ENCODE measurements around the gene GRAP2.
"Not testable (repeated sequence)": the region's sequence is repeated elsewhere in the genome, so short reads cannot be mapped to it uniquely, and the experiment has no call there.

Gene GRAP2

GRCh38 chr22:39942439-39943230 is 41.8 kb downstream of the GRAP2 start:
- H3K27me3 ChIP-seq (ENCODE audit: control insufficient read depth in 1 of 2, insufficient read depth in 2 of 2, low read length in 2 of 2), result peaks cover 0 to 8% of the 10 kb centered on the region in 2 donors
- H3K4me1 ChIP-seq (ENCODE audit: control insufficient read depth in 1 of 2, insufficient read depth in 2 of 2, low read length in 2 of 2), result peaks cover 0 to 11% of the 10 kb centered on the region in 2 donors
- no peaks in the 10 kb centered on the region for H3K36me3 ChIP-seq (ENCODE audit: control insufficient read depth in 1 of 2, insufficient read depth in 2 of 2, low read length in 2 of 2)
- H3K9ac ChIP-seq (ENCODE audit: low read depth in 1 of 2, low read length in 2 of 2), result no peak overlapping the region
- no peaks in the 10 kb centered on the region for H3K9me3 ChIP-seq (ENCODE audit: control insufficient read depth in 1 of 2, low read length in 2 of 2)
- H3K27ac ChIP-seq (ENCODE audit: low read depth, low read length), result no peak overlapping the region
- no peak overlapping the region for H3K4me3 ChIP-seq (ENCODE audit: low read depth in 1 of 2, low read length in 2 of 2)

- H3K27ac ChIP-seq (ENCODE audit: low read depth, low read length), result no peak overlapping the region
- H3K9ac ChIP-seq (ENCODE audit: low read depth in 1 of 2, low read length in 2 of 2), result no peak overlapping the region
- no peaks in the 10 kb centered on the region for H3K9me3 ChIP-seq (ENCODE audit: control insufficient read depth in 1 of 2, low read length in 2 of 2)
- H3K4me1 ChIP-seq (ENCODE audit: control insufficient read depth in 1 of 2, insufficient read depth in 2 of 2, low read length in 2 of 2), result peaks cover 0 to 11% of the 10 kb centered on the region in 2 donors
- peaks cover 0 to 4% of the 10 kb centered on the region in 2 donors for H3K27me3 ChIP-seq (ENCODE audit: control insufficient read depth in 1 of 2, insufficient read depth in 2 of 2, low read length in 2 of 2)
- no peaks in the 10 kb centered on the region for H3K36me3 ChIP-seq (ENCODE audit: control insufficient read depth in 1 of 2, insufficient read depth in 2 of 2, low read length in 2 of 2)
- no peak overlapping the region for H3K4me3 ChIP-seq (ENCODE audit: low read depth in 1 of 2, low read length in 2 of 2)
Observed at GRCh38 chr22:39943337-39943736, 42.5 kb downstream of the GRAP2 start.

- Histone ChIP-seq H3K9ac (ENCODE audit: low read depth in 1 of 2, low read length in 2 of 2) (no peak overlapping the region), H3K27me3 (ENCODE audit: control insufficient read depth in 1 of 2, insufficient read depth in 2 of 2, low read length in 2 of 2) (peaks cover 0 to 4% of the 10 kb centered on the region in 2 donors), H3K27ac (ENCODE audit: low read depth, low read length) (no peak overlapping the region), H3K36me3 (ENCODE audit: control insufficient read depth in 1 of 2, insufficient read depth in 2 of 2, low read length in 2 of 2) (no peaks in the 10 kb centered on the region), H3K4me1 (ENCODE audit: control insufficient read depth in 1 of 2, insufficient read depth in 2 of 2, low read length in 2 of 2) (peaks cover 0 to 11% of the 10 kb centered on the region in 2 donors), H3K9me3 (ENCODE audit: control insufficient read depth in 1 of 2, low read length in 2 of 2) (no peaks in the 10 kb centered on the region), H3K4me3 (ENCODE audit: low read depth in 1 of 2, low read length in 2 of 2) (no peak overlapping the region)
Observed at GRCh38 chr22:39943953-39944872, 43.3 kb downstream of the GRAP2 start.

- no peaks in the 10 kb centered on the region for H3K9me3 ChIP-seq (ENCODE audit: control insufficient read depth in 1 of 2, low read length in 2 of 2)
- H3K9ac ChIP-seq (ENCODE audit: low read depth in 1 of 2, low read length in 2 of 2), result no peak overlapping the region
- no peaks in the 10 kb centered on the region for H3K36me3 ChIP-seq (ENCODE audit: control insufficient read depth in 1 of 2, insufficient read depth in 2 of 2, low read length in 2 of 2)
- no peak overlapping the region for H3K27ac ChIP-seq (ENCODE audit: low read depth, low read length)
- peaks cover 0 to 4% of the 10 kb centered on the region in 2 donors for H3K27me3 ChIP-seq (ENCODE audit: control insufficient read depth in 1 of 2, insufficient read depth in 2 of 2, low read length in 2 of 2)
- H3K4me1 ChIP-seq (ENCODE audit: control insufficient read depth in 1 of 2, insufficient read depth in 2 of 2, low read length in 2 of 2), result peaks cover 0 to 11% of the 10 kb centered on the region in 2 donors
- no peak overlapping the region for H3K4me3 ChIP-seq (ENCODE audit: low read depth in 1 of 2, low read length in 2 of 2)
Observed at GRCh38 chr22:39946126-39946502, 45.2 kb downstream of the GRAP2 start.

GRCh38 chr22:39946503-39947219 is 45.8 kb downstream of the GRAP2 start:
- no peak overlapping the region for H3K9ac ChIP-seq (ENCODE audit: low read depth in 1 of 2, low read length in 2 of 2)
- no peak overlapping the region for H3K27ac ChIP-seq (ENCODE audit: low read depth, low read length)
- H3K27me3 ChIP-seq (ENCODE audit: control insufficient read depth in 1 of 2, insufficient read depth in 2 of 2, low read length in 2 of 2), result peaks cover 0 to 4% of the 10 kb centered on the region in 2 donors
- H3K9me3 ChIP-seq (ENCODE audit: control insufficient read depth in 1 of 2, low read length in 2 of 2), result no peaks in the 10 kb centered on the region
- H3K4me1 ChIP-seq (ENCODE audit: control insufficient read depth in 1 of 2, insufficient read depth in 2 of 2, low read length in 2 of 2), result peaks cover 0 to 11% of the 10 kb centered on the region in 2 donors
- H3K4me3 ChIP-seq (ENCODE audit: low read depth in 1 of 2, low read length in 2 of 2), result no peak overlapping the region
- H3K36me3 ChIP-seq (ENCODE audit: control insufficient read depth in 1 of 2, insufficient read depth in 2 of 2, low read length in 2 of 2), result no peaks in the 10 kb centered on the region

GRCh38 chr22:39947220-39948216 is 46.6 kb downstream of the GRAP2 start:
- H3K27ac ChIP-seq (ENCODE audit: low read depth, low read length), result no peak overlapping the region
- peaks cover 0 to 4% of the 10 kb centered on the region in 2 donors for H3K27me3 ChIP-seq (ENCODE audit: control insufficient read depth in 1 of 2, insufficient read depth in 2 of 2, low read length in 2 of 2)
- peaks cover 0 to 15% of the 10 kb centered on the region in 2 donors for H3K4me1 ChIP-seq (ENCODE audit: control insufficient read depth in 1 of 2, insufficient read depth in 2 of 2, low read length in 2 of 2)
- no peaks in the 10 kb centered on the region for H3K9me3 ChIP-seq (ENCODE audit: control insufficient read depth in 1 of 2, low read length in 2 of 2)
- H3K36me3 ChIP-seq (ENCODE audit: control insufficient read depth in 1 of 2, insufficient read depth in 2 of 2, low read length in 2 of 2), result no peaks in the 10 kb centered on the region
- H3K9ac ChIP-seq (ENCODE audit: low read depth in 1 of 2, low read length in 2 of 2), result no peak overlapping the region
- no peak overlapping the region for H3K4me3 ChIP-seq (ENCODE audit: low read depth in 1 of 2, low read length in 2 of 2)

DNA sequence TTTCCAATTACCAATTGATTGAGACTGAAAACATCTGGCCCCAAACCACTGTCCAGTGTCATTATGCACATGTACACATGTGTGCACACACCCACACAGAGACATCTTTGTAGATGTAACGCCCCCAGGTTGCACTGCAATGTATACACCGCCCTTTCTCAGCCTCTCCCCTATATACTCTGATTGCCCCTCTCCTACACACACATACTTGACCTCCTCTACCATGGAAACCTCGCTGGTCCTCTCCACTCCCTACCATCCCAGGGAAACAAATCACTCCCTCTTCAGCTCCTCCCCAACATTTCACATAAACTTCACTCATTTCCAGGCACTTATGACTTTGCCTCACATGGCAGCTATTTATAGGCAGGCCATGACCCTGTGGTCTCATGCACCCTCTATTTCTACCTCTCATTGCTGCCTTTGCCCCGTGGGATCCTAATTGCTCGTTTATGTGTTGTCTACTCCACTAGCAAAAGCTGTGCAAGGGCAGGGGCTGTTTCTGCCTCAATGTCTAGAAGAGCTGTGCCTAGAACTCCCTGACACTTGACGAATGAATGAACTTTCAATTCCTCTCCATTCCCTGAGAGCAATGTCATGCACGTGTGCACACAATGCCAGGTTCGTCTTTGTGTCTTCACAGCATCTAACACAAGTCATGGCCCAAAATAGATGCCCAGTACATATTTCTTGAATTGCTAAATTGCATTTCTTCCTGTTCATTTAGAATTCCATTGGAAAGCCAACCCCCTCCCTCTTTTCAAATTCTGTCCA is 49.3 kb downstream of the GRAP2 start:
- peaks cover 0 to 15% of the 10 kb centered on the region in 2 donors for H3K4me1 ChIP-seq (ENCODE audit: control insufficient read depth in 1 of 2, insufficient read depth in 2 of 2, low read length in 2 of 2)
- H3K36me3 ChIP-seq (ENCODE audit: control insufficient read depth in 1 of 2, insufficient read depth in 2 of 2, low read length in 2 of 2), result no peaks in the 10 kb centered on the region
- H3K9me3 ChIP-seq (ENCODE audit: control insufficient read depth in 1 of 2, low read length in 2 of 2), result no peaks in the 10 kb centered on the region
- no peak overlapping the region for H3K9ac ChIP-seq (ENCODE audit: low read depth in 1 of 2, low read length in 2 of 2)
- peaks cover 0 to 4% of the 10 kb centered on the region in 2 donors for H3K27me3 ChIP-seq (ENCODE audit: control insufficient read depth in 1 of 2, insufficient read depth in 2 of 2, low read length in 2 of 2)
- H3K4me3 ChIP-seq (ENCODE audit: low read depth in 1 of 2, low read length in 2 of 2), result no peak overlapping the region
- no peak overlapping the region for H3K27ac ChIP-seq (ENCODE audit: low read depth, low read length)

GRCh38 chr22:39951603-39952293 is 50.9 kb downstream of the GRAP2 start:
- not testable (repeated sequence) for H3K9ac ChIP-seq (ENCODE audit: low read depth in 1 of 2, low read length in 2 of 2); H3K27me3 ChIP-seq (ENCODE audit: control insufficient read depth in 1 of 2, insufficient read depth in 2 of 2, low read length in 2 of 2); H3K4me3 ChIP-seq (ENCODE audit: low read depth in 1 of 2, low read length in 2 of 2); H3K36me3 ChIP-seq (ENCODE audit: control insufficient read depth in 1 of 2, insufficient read depth in 2 of 2, low read length in 2 of 2); H3K27ac ChIP-seq (ENCODE audit: low read depth, low read length); H3K9me3 ChIP-seq (ENCODE audit: control insufficient read depth in 1 of 2, low read length in 2 of 2)
- peaks cover under 1 to 14% of the 10 kb centered on the region in 2 donors for H3K4me1 ChIP-seq (ENCODE audit: control insufficient read depth in 1 of 2, insufficient read depth in 2 of 2, low read length in 2 of 2)
